NCI-H2107 (cell line): Measurements from ENCODE around the gene MTMR3.
A peak's percentile ranks its signal among the peaks of the same experiment; 100 is the strongest.
"Not testable (repeated sequence)": the region's sequence is repeated elsewhere in the genome, so short reads cannot be mapped to it uniquely, and the experiment has no call there.

ENCODE experiments used
- DNase-seq: peaks from one replicate; lab custom pipeline; 2025; lab: John Stamatoyannopoulos, UW

The MTMR3 gene

DNA sequence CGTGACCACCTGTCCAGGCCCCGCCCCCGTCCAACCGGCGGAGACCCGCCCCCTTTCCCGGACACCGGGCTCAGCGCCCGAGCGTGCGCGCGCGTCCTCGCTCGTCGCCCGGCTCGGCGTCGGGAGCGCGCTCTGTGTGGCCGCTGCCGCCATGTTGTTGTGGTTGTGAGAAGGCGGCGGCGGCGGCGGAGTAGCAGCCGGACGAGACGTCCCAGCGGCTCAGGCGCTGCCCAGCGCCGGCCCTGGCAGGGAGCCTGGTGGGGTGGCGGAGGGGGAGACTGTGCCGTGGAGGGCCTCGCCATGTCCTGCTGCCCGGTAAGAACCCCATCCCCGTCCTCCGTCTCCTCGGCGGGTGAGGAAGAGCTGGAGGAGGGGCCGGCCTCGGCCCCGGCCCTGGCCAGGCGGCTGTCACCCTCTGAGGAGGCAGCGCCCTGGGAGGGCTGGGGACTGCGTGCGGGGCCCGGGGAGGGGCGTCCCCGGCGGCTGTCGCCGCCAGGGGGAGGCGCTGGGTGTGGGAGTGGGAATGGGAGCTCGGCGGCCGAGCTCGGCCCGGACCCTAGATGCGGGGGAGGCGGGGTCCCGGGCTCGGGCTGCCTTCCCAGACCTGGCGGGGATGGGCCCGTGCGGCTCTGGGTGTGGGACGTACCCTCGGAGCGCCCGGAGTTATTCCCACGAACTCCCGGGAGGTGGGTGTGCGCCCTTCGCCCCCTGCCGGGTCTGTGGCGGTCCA, at the start of gene MTMR3:
TSS of gene MTMR3 (plus strand) at position 130 of the 730 bp plus-strand sequence. CDS start 87,886 bp downstream, outside the sequence.
- DNase-seq: peak; percentile 78

DNA sequence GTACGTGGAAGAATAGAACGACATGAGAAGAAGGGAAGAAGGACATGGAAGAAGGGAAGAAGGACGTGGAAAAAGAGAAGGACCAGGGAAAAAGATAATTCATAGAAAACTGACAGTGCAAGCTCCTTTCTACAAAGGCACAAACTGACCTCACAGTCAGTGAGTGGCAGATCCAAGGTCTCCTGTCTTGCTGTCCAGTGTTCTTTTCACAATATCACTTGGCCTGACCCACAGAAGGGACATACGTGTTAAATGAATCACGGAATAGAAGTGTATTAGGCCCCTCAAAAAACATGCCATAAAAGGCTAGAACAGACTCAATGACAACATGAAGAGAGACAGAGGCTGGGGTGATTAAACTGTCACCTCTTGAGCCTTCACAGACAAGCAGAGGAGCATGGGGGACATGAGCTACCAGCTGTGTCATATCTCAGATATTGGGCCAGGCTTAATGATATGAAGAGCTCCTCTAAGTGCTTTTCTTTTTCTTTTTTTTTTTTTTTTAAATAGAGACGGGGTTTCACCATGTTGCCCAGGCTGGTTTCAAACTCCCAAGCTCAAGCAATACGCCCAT, 49.5 kb upstream of the MTMR3 start:
- DNase-seq: no peak

DNA sequence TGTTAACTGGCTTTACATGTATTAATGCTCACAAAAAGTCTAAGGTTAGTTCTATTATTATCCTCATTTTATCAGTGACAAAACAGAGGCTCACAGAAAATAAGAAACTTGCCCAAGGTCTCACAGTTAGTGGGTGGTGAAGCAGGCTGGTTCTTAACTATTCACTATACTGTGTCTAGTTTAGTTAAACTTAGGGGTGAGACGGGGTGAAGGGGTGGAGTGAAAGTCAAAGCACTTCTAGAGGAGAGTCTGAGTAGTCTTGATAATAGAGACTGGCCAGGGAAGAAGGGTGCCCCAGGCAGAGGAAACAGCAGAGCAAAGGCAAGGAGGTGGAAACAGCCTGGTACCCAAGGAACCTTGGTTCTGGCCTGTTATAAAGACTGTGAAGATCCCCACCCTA, 48.9 kb upstream of the MTMR3 start:
- no peak for DNase-seq

DNA sequence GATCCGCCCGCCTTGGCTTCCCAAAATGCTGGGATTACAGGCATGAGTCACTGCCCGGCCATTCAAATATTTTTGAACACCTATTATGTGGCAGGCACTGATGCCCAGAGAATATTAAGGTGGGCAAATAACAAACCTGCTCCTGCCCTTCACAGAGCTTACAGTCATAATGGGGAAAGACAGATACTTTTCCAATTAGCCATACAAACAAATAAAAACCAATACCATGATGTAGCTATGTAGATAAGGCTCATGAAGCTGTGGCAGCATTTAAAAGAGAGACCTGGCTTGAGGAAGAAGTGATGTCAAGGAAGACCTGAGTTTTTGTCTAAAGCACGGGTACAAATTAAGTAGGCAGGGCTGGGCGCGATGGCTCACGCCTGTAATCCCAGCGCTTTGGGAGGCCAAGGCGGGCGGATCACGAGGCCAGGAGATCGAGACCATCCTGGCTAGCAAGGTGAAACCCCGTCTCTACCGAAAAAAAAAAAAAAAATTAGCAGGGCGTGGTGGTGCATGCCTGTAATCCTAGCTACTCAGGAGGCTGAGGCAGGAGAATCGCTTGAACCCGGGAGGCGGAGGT, 46.1 kb upstream of the MTMR3 start:
- not testable (repeated sequence) for DNase-seq

DNA sequence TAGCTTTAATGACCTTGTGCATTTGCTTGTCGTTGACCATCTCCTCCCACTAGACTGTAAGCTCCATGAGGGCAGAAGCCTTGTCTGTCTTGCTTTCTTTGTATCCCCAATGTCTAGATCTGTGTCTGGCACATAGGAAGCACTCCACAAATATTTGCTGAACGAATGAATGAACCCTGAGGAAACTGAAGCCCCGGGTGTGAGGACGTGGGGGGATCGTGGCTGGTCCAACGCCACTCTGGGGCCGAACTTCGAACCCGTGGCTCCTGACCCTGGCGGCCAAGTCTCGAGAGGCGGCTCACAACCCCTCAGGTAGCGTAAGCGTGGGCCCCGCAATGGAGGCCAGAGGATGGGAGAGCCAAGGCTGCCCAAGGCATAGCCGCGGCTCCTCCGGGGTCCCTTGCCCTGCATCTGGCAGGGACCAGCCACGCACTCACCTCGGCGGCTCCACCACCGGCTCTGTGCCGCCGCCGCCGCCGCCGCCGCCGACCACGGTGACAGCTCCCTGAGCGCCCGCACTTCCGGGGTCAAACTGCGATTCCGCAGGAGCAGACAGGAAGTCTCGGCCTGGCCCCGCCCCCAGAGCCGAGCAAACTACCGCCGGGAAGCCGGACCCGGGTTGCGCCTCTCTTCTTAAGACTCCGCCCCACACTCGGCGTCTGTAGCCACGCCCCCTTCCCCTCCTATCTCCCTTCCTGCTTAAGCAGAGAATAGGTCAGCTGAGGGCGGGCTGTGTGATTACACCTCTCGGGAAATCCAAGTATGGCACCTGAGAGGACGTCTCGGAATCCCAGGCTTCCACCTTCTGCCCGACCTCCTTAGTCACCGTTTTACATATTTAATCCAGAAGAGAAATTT, 45.0 kb upstream of the MTMR3 start, which contains the start of gene ASCC2:
TSS of gene ASCC2 (minus strand) at position 534 of the 858 bp plus-strand sequence. CDS start 5,949 bp downstream, outside the sequence.
- DNase-seq: peak; percentile 94

DNA sequence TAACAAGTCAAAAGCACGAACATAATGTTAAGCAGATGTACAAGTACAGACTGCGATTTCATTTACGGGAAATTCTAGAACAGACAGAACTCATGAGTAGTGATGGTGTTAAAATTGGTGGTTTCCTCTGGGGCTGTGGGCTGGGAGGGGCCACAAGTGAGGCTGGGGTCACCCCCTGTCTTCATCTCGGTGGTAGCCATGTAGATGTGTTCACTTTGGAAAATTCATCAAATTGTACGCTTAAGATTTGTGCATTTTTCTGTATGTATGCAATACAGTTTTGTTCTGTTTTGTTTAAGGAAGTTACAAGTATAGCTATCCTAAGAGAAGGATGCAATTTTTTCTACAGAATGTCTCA, 44.4 kb upstream of the MTMR3 start:
- DNase-seq: no peak

DNA sequence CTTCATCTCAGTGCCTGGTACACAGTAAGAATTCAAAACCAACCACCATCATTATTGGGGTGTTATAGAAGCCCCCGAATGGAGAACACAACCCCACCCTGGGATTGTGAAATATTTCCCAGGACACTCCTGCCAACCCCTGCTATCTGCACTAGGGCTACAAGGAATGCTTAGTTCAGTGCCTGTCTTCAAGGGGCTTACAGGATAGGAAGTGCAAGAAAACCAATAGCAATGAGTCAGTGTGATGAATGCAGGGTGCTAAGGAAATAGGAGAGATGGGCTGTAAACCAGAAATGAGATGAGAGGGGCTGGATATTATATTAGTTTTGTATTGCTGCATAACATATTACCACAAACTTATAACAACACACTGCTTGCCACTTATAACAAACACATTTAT, 43.9 kb upstream of the MTMR3 start:
- DNase-seq: no peak

DNA sequence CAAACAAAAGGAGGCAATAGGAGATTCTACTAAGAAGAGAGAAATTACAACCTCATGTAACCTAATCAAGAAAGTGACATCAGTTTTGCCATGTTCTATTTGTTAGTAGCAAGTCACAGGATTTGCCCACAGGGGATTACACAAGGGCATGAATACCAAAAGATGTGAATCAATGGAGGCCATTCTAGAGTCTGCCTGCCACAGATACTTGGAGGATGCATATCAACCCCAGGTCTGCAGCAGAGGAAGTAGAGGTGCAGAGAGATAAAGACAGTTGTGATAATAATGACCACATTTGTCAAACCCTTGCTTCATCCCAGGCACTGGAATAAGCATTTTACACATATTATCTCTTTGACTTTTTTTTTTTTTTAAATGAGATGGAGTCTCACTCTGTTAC, 42.5 kb upstream of the MTMR3 start:
- no peak for DNase-seq

DNA sequence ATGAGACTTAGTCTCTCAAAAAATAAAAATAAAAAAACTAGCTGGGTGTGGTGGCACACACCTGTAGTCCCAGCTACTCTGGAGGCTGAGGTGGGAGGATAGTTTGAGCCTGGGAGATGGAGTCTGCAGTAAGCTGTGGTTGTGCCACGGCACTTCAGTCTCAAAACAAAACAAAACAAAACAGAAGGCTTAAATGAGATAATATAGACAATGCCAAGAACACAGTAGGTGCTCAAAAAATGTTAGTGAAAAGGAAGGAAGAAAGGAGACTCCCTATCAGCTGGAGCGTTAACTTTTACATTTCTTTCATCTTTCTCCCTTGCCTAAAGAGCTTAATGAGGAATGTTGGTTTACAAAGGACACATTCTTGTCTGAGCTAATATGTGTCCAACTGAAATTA, 40.8 kb upstream of the MTMR3 start:
- no peak for DNase-seq

DNA sequence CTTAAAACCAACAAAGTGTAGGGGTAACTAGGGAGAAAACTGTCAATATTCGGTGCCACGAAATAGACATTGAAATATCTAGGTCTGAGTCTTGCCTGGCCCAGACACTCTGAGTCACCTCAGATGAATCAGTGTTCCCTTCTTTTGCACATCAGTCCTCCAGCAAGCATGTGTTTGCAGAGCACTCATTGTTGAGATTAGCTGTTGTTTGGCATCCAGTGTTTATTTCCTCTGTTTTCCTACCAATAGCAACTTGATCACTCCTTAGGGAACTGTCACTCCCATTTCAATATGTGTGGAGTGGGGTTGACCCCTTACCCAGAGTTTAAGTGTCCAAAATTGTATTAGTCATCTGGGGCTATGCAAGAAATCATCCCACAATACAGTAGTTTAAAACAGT, 40.2 kb upstream of the MTMR3 start:
- no peak for DNase-seq

DNA sequence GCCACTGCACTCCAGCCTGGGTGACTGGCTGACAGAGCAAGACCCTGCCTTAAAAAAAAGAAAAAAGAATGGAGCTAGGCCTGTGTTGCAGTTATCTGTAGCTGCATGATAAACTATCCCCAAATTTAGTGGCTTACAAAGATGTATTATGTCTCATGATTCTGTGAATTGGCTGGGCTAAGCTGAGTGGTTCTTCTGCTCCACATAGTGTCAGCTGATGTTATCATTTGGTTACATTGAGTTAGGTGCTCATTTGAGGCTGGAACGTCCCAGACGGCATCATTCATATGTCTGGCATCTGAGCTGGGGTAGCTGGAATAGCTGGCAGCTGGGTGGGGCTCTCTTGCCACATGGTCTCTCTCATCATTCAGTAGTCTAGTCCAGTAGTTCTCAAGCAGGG, 36.7 kb upstream of the MTMR3 start:
- no peak for DNase-seq

DNA sequence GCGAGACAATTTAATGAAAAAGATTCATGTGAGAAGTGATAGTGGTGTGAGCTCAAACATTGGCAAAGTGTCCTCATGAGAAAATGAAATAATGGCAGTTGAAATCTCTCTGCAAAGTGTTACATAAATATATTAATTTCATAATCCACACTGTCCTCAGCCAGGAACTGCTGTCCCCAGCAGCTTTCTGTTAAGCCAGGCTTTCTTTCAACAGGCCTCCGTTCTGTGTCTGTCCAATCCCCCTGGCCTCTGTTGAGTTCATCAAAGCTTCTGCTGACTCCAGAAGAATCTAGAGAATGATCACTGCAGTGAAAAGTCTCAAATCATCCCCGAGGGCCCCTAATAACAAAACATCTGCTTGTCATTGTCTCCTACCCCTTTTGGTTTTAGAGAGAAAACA, 34.9 kb upstream of the MTMR3 start:
- no peak for DNase-seq

DNA sequence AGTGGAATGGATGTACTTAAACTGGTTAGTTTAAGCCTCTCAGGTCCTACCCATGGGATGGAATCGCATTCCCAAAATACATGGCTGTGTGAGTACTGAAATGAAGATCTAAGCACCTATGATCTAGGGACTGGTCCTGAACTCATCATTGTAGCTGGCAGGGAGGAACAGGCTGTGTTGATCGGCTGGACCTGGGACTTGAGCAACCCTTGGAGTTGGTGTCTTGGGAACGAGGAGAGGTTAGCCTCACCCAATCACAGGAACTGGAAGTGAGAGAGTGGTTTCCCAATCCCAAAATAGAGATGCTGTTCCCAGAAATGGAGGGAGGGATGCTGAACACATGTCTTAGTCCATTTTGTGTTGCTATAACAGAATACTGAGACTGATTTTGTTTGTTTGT, 28.5 kb upstream of the MTMR3 start:
- no peak for DNase-seq

DNA sequence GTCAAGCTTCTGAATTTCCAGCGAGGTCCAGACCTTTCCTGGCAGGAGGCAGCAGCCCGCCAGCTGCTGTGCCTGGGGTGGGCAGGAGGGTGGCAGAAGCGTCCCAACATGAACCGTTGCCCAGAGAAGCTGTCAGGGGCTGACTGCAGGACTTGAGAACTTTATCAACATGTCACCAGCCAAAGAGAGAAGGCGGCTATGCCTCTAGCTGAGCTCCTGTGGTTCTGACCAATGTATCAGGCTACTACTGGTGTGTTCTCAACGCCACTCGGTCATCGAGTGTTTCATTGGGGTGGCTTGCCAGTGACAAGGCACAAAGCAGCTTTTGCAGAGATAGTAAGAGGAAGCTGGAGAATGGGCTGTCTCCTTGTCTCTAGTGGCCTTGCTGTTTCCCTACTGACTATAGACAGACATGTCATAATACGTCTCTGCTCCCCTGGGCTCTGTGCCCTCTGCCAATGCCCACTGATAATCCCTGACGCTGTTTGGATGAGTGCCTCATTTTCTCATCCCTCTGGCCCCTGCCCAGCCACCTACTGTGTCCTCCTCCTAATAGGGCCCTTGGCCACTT, 27.3 kb upstream of the MTMR3 start:
- DNase-seq: no peak

DNA sequence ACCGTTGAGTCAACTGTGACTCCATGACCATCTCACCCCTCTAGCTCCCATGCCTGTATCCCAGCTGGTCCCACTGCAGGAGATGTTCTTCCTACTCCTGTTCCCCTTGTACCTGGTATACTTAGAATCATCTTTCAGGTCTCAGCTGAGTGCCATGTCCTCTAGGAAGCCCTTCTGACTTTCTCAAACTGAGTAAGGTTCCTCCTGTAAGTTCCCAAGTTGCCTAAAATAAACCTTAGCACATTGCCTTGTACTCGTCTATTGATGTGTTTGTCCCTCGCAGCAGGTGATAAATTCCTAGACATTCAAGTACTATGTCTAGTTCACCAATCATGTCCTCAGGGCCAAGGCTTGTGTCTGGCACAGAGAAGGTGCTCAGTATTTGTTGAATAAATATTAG, 26.5 kb upstream of the MTMR3 start:
- no peak for DNase-seq

DNA sequence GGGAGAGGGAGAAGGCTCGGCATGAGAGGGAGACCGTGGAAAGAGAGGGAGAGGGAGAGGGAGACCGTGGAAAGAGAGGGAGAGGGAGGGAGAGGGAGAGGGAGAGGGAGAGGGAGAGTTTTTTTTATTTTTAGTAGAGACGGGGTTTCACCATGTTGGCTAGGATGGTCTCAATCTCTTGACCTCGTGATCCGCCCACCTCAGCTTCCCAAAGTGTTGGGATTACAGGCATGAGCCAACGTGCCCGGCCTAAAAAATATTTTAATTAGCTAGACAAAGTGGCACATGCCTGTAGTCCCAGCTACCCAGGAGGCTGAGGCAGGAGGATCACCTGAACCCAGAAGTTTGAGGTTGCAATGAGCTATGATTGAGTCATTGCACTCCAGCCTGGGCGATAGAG, 23.9 kb upstream of the MTMR3 start:
- not testable (repeated sequence) for DNase-seq

DNA sequence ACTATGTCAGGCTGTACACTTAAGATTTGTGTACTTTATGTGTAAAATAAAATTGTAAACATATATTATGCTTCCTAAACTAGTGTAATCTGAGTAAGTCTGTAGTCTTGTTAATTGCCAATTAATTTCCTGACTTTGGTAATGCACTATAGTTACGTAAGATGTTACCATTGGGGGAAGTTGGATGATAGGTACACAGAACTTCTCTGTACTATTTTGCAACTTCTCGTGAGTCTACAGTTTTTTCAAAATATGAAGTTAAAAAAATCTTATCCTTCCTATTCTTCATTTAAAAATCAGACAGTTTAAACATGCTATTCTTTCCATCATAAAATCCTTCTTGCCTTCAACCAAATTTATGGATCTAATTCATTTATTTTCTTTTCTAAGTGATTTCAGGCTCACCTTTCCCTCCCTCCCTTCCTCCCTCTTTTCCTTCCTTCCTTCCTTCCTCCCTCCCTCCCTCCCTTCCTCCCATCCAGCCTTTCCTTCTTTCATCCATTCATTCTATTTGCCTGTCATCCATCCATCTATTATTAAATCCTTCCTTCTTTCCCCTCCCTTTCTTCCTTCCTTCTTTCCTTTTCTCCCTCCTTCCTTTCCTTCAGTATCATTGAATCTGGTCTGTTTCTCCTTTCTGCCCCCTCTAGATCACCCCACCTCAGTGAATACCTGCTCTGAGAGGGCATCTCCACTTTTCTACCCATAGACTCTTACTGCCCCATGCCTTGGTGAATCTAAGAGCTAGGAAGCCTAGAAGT, 22.8 kb upstream of the MTMR3 start:
- DNase-seq: no peak

DNA sequence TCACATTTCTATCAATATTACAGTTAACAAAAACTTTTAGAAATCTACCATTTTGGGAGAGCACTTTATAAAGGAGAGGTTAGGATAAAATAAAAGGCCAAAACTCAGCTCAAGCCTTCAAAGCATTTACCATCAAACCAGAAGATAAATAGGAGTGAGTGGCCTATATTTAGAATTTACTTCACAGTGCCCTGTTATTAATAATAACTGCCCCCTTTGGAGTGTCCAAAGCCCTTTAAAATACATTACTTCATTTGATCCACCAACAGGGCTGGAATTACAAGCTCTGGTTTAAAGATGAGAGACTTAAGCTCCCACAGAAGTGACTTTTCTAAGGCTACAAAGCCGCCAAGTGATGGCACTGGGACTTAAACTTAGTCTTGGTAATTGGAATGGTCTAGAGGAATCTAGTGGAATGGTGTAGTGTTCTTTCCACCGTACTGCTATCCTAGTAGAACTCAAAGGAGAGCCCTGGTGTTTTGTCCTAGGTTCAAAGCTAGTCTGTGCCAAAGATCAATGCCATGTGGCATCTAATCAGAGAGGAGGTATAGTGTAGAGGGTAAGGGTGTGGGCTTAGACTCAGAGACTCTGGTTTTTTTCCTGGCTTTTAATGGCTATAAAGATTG, 21.2 kb upstream of the MTMR3 start:
- DNase-seq: no peak

DNA sequence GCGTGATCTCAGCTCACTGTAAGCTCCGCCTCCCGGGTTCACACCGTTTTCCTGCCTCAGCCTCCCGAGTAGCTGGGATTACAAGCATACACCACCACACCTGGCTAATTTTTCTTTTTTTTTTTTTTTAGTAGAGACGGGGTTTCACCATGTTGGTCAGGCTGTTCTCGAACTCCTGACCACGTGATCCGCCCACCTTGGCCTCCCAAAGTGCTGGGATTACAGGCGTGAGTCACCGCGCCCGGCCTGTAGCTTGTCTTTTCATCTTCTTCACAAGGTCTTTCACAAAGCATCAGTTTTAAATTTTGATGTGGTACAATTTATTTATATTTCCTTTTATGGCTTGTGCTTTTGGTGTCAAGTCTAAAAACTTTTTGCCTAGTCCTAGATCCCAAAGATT, 17.4 kb upstream of the MTMR3 start:
- DNase-seq: not testable (repeated sequence)

DNA sequence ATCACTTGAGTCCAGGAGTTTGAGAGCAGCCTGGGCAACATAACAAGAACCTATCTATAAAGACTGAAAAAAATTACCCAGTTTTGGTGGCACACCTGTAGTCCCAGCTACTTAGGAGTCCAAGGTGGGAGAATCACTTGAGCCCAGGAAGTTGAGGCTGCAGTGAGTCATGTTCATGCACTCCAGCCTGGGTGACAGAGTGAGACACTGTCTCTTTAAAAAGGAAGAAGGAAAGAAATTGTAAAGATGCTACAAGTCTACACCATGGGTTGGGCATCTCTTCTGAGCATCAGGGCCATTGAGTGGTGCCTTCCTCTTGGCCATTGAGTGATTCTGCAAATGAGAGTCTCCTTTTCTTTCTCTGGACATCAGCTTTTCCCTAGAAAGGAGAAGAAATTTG, 15.7 kb upstream of the MTMR3 start:
- no peak for DNase-seq

DNA sequence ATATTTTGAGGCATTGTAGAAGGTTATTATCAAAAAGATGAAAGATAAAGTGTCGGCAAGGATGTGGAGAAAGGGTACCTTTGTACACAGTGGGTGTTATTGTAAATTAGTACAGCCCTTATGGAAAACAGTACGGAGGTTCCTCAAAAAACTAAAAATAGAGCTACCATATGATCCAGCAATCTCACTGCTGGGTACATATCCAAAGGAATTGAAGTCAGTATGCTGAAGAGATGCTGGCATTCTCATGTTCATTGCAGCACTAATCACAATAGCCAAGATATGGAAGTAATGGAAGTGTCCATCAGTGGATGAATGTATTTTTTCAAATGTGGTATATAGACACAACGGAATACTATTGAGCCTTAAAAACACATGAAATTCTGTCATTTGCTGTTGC, 15.1 kb upstream of the MTMR3 start:
- no peak for DNase-seq
